Neural cell (in vitro differentiated cells): ENCODE data around the gene WIZ.

Experiments used
- EP300 ChIP-seq: fragments of 450-650 bp; conservative IDR thresholded peaks from 2 replicates; pipeline ENCODE4 v1.6.1; 2014; ENCODE audit warnings: antibody characterized with exemption, mild to moderate bottlenecking, moderate library complexity; ENCODE audit not compliant: poor library complexity, severe bottlenecking
- EZH2 ChIP-seq: fragments of 200-600, 300-800 bp; shearing (Covaris generic), sonication (generic); IDR thresholded peaks from 2 replicates; pipeline ENCODE4 v1.6.1; 2014; ENCODE audit warnings: antibody characterized with exemption, low read length, borderline replicate concordance, mild to moderate bottlenecking; ENCODE audit not compliant: insufficient read depth, poor library complexity, severe bottlenecking
- MXI1 ChIP-seq: fragments of 450-650 bp; conservative IDR thresholded peaks from 2 replicates; pipeline ENCODE4 v1.6.1; 2014; ENCODE audit warnings: antibody characterized with exemption, mild to moderate bottlenecking; ENCODE audit not compliant: poor library complexity, severe bottlenecking
- SMC3 ChIP-seq: fragments of 450-650 bp; conservative IDR thresholded peaks from 2 replicates; pipeline ENCODE4 v1.6.1; 2014; ENCODE audit warnings: antibody characterized with exemption, mild to moderate bottlenecking, moderate library complexity; ENCODE audit not compliant: poor library complexity
- TF ChIP-seq, protein P1 (sequence below): fragments of 450-650 bp; IDR thresholded peaks from 2 replicates; pipeline ENCODE4 v1.5.1; 2014; ENCODE audit warnings: antibody characterized with exemption, mild to moderate bottlenecking, moderate library complexity; ENCODE audit not compliant: poor library complexity, severe bottlenecking

DNA sequence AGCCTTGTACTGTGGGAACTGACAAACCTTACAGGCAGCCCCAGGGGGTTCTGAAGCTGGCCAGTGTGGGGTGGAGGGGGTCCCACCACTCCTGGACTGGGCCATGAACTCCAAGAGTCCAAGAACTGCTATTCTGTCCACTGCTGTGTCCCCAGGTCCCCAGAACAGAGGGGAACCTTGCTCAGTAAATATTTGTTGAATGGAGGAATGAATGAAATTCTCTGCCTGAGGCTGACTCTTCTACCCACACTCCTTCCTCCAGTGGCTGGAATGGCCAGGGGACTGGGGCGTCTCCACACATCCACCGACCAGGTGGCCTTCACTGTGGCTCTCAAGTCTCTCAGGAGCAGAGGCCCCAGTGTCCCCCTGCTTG is 11.6 kb downstream of the WIZ start:
- TF ChIP-seq, protein P1, sequence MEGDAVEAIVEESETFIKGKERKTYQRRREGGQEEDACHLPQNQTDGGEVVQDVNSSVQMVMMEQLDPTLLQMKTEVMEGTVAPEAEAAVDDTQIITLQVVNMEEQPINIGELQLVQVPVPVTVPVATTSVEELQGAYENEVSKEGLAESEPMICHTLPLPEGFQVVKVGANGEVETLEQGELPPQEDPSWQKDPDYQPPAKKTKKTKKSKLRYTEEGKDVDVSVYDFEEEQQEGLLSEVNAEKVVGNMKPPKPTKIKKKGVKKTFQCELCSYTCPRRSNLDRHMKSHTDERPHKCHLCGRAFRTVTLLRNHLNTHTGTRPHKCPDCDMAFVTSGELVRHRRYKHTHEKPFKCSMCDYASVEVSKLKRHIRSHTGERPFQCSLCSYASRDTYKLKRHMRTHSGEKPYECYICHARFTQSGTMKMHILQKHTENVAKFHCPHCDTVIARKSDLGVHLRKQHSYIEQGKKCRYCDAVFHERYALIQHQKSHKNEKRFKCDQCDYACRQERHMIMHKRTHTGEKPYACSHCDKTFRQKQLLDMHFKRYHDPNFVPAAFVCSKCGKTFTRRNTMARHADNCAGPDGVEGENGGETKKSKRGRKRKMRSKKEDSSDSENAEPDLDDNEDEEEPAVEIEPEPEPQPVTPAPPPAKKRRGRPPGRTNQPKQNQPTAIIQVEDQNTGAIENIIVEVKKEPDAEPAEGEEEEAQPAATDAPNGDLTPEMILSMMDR = no peak
- TF ChIP-seq MXI1 = no peak
- no peak for TF ChIP-seq SMC3
- TF ChIP-seq EZH2 = no peak
- no peak for TF ChIP-seq EP300
